H9 (cell line): ENCODE data around the gene ARPIN. TPM values are rescaled to one million over a fixed set of nuclear protein-coding genes. Genes with fewer than 3 reads are reported as not detected.

Source experiments
- DNase-seq: peaks from one replicate; pipeline ENCODE4 v3.0.0-alpha.2; 2017
- H2AFZ ChIP-seq: one replicate; pipeline ENCODE4 v1.6.1; 2013; ENCODE audit warnings: mild to moderate bottlenecking, low read length, control low read depth, moderate library complexity
- H2AK5ac ChIP-seq: 2 replicates; pipeline ENCODE4 v1.6.1; 2013; ENCODE audit warnings: low read length, control low read depth, mixed read lengths; ENCODE audit not compliant: insufficient read length
- H2BK120ac ChIP-seq: one replicate; pipeline ENCODE4 v1.6.1; 2013; ENCODE audit warnings: low read depth, mild to moderate bottlenecking, low read length, control low read depth, inconsistent platforms; ENCODE audit not compliant: poor library complexity, severe bottlenecking
- H2BK12ac ChIP-seq: 2 replicates; pipeline ENCODE4 v1.6.1; 2013; ENCODE audit warnings: low read length, control low read depth, mixed read lengths, low read depth; ENCODE audit not compliant: insufficient read length
- H2BK15ac ChIP-seq: 2 replicates; pipeline ENCODE4 v1.6.1; 2013; ENCODE audit warnings: low read depth, low read length, control low read depth
- H2BK20ac ChIP-seq: one replicate; pipeline ENCODE4 v1.6.1; 2013; ENCODE audit warnings: low read depth, mild to moderate bottlenecking, low read length, control low read depth, inconsistent platforms; ENCODE audit not compliant: poor library complexity, severe bottlenecking
- H2BK5ac ChIP-seq: 2 replicates; pipeline ENCODE4 v1.6.1; 2013; ENCODE audit warnings: low read length, control low read depth, mixed read lengths; ENCODE audit not compliant: insufficient read length
- H3K14ac ChIP-seq: 2 replicates; pipeline ENCODE4 v1.6.1; 2013; ENCODE audit warnings: low read length, control low read depth; ENCODE audit not compliant: insufficient read depth
- H3K18ac ChIP-seq: 2 replicates; pipeline ENCODE4 v1.6.1; 2013; ENCODE audit warnings: low read depth, mild to moderate bottlenecking, mixed read lengths, low read length, control low read depth; ENCODE audit not compliant: insufficient read length
- H3K23ac ChIP-seq: 2 replicates; pipeline ENCODE4 v1.6.1; 2013; ENCODE audit warnings: low read length, control low read depth, mixed read lengths, low read depth; ENCODE audit not compliant: insufficient read length
- H3K23me2 ChIP-seq: 2 replicates; pipeline ENCODE4 v1.6.1; 2013; ENCODE audit warnings: low read depth, mild to moderate bottlenecking, mixed read lengths, low read length, control low read depth; ENCODE audit not compliant: insufficient read length, poor library complexity, severe bottlenecking
- H3K27ac ChIP-seq: 2 replicates; pipeline ENCODE4 v1.5.1; 2013; ENCODE audit warnings: low read length, control low read depth, mixed read lengths, low read depth; ENCODE audit not compliant: insufficient read length
- H3K27me3 ChIP-seq: 2 replicates; pipeline ENCODE4 v1.6.1; 2013; ENCODE audit warnings: low read length, control low read depth, inconsistent platforms; ENCODE audit not compliant: insufficient read depth
- H3K4ac ChIP-seq: 2 replicates; pipeline ENCODE4 v1.6.1; 2013; ENCODE audit warnings: low read depth, mild to moderate bottlenecking, control low read depth, inconsistent platforms, low read length, moderate library complexity
- H3K4me1 ChIP-seq: 2 replicates; pipeline ENCODE4 v1.6.1; 2013; ENCODE audit warnings: low read length, control low read depth, inconsistent platforms; ENCODE audit not compliant: insufficient read depth
- H3K4me2 ChIP-seq: 2 replicates; pipeline ENCODE4 v1.6.1; 2013; ENCODE audit warnings: low read length, control low read depth, mixed read lengths; ENCODE audit not compliant: insufficient read length, insufficient read depth
- H3K56ac ChIP-seq: 2 replicates; pipeline ENCODE4 v1.6.1; 2013; ENCODE audit warnings: low read depth, mild to moderate bottlenecking, mixed read lengths, low read length, control low read depth; ENCODE audit not compliant: insufficient read length
- H3K79me1 ChIP-seq: 2 replicates; pipeline ENCODE4 v1.6.1; 2013; ENCODE audit warnings: low read depth, mild to moderate bottlenecking, moderate library complexity, low read length, control low read depth, inconsistent platforms; ENCODE audit not compliant: insufficient read depth, poor library complexity, severe bottlenecking
- H3K79me2 ChIP-seq: 2 replicates; pipeline ENCODE4 v1.6.1; 2013; ENCODE audit warnings: low read length, control low read depth, inconsistent platforms; ENCODE audit not compliant: insufficient read depth
- H3K9ac ChIP-seq: 2 replicates; pipeline ENCODE4 v1.6.1; 2013; ENCODE audit warnings: low read length, control low read depth, mixed read lengths; ENCODE audit not compliant: insufficient read length; ENCODE audit errors: extremely low read depth
- H3K9me3 ChIP-seq: one replicate; pipeline ENCODE4 v1.6.1; 2013; ENCODE audit warnings: low read depth, low read length, inconsistent platforms; ENCODE audit not compliant: control insufficient read depth
- H3T11ph ChIP-seq: one replicate; pipeline ENCODE4 v1.6.1; 2013; ENCODE audit warnings: mild to moderate bottlenecking, low read length, control low read depth, inconsistent platforms
- H4K20me1 ChIP-seq: one replicate; pipeline ENCODE4 v1.6.1; 2013; ENCODE audit not compliant: control insufficient read depth, insufficient read length, insufficient read depth
- H4K5ac ChIP-seq: 2 replicates; pipeline ENCODE4 v1.6.1; 2013; ENCODE audit warnings: low read depth, mild to moderate bottlenecking, mixed read lengths, low read length, control low read depth; ENCODE audit not compliant: insufficient read length
- H4K8ac ChIP-seq: replicated peaks from 2 replicates; pipeline ENCODE4 v1.6.1; 2013; ENCODE audit warnings: low read length, control low read depth, mixed read lengths, low read depth; ENCODE audit not compliant: insufficient read length
- H4K91ac ChIP-seq: 2 replicates; pipeline ENCODE4 v1.6.1; 2013; ENCODE audit warnings: low read depth, mild to moderate bottlenecking, moderate library complexity, mixed read lengths, low read length, control low read depth; ENCODE audit not compliant: insufficient read length
- H3K27ac Mint-ChIP-seq, 3 experiments: 2 replicates in 2 of 3; 3 replicates in 1 of 3; pipeline ENCODE4 v1.8.0; 2020 to 2021; ENCODE audit warnings: mixed read lengths in 3 of 3, mild to moderate bottlenecking in 1 of 3, moderate library complexity in 1 of 3
- H3K27me3 Mint-ChIP-seq: 2 replicates; pipeline ENCODE4 v1.8.0; 2021; ENCODE audit warnings: low read depth, mild to moderate bottlenecking, moderate library complexity, mixed read lengths
- H3K36me3 Mint-ChIP-seq, 3 experiments: 2 replicates in 2 of 3; 3 replicates in 1 of 3; pipeline ENCODE4 v1.8.0; 2020 to 2021; ENCODE audit warnings: low read depth in 3 of 3, mixed read lengths in 3 of 3; ENCODE audit not compliant: insufficient read depth in 1 of 3
- H3K4me1 Mint-ChIP-seq, 2 experiments: 2 replicates each; pipeline ENCODE4 v1.8.0; 2020; ENCODE audit warnings: mixed read lengths in 2 of 2
- H3K4me3 Mint-ChIP-seq, 2 experiments: 2 replicates in 1 of 2; 3 replicates in 1 of 2; pipeline ENCODE4 v1.8.0; 2020 to 2021; ENCODE audit warnings: mild to moderate bottlenecking in 2 of 2, mixed read lengths in 2 of 2, moderate library complexity in 1 of 2
- H3K9me3 Mint-ChIP-seq, 2 experiments: 2 replicates in 1 of 2; 3 replicates in 1 of 2; pipeline ENCODE4 v1.8.0; 2020; ENCODE audit warnings: mild to moderate bottlenecking in 2 of 2, mixed read lengths in 2 of 2, moderate library complexity in 1 of 2
- CTCF ChIP-seq: fragments of 200-600 bp; sonication (generic); conservative IDR thresholded peaks from 3 replicates; pipeline ENCODE4 v1.8.0; 2021; ENCODE audit warnings: antibody characterized with exemption, mild to moderate bottlenecking
- WGBS: extraction: QIAGEN DNeasy Blood & Tissue Kit; methylation state at CpG from one replicate; pipeline ENCODE4 v1.1.7; 2013; ENCODE audit warnings: missing lambda C conversion rate, low lambda C conversion rate, mixed read lengths; ENCODE audit not compliant: insufficient read length; ENCODE audit errors: extremely low coverage; 5-methylcytosine and 5-hydroxymethylcytosine counted together
- total RNA-seq: library from RNA; stranded (reverse); gene quantifications from 2 replicates; pipeline ENCODE4 v1.2.1, GENCODE V29; 2021

ARPIN gene
- total RNA-seq, 1 experiment from 2014 or later: 6.4 TPM

- Histone ChIP-seq H2AFZ (no peak overlapping the region), H4K91ac (no peak overlapping the region), H2BK12ac (no peak overlapping the region), H2BK20ac (no peak overlapping the region), H3K18ac (no peak overlapping the region), H3K27ac (no peak overlapping the region), H2BK15ac (no peak overlapping the region), H3T11ph (no peak overlapping the region), H2BK120ac (no peak overlapping the region), H3K23ac (no peak overlapping the region), H3K23me2 (peaks cover 11% of the 10 kb centered on the region), H4K20me1 (no peaks in the 10 kb centered on the region), H3K9me3 (no peaks in the 10 kb centered on the region), H3K79me2 (no peaks in the 10 kb centered on the region), H3K79me1 (no peaks in the 10 kb centered on the region), H4K8ac (no peak overlapping the region), H3K14ac (no peak overlapping the region), H2AK5ac (no peak overlapping the region), H3K27me3 (no peaks in the 10 kb centered on the region), H3K4me2 (no peak overlapping the region), H3K4me1 (no peaks in the 10 kb centered on the region), H3K4ac (no peak overlapping the region), H3K56ac (no peak overlapping the region), H3K9ac (no peak overlapping the region), H4K5ac (no peak overlapping the region), H2BK5ac (no peak overlapping the region)
- no peak for DNase-seq
- WGBS: no CpG with 5 or more reads among the region's 2 CpGs
- H3K27me3 Mint-ChIP-seq: no peaks in the 10 kb centered on the region
- peak overlapping the region in 1 of 3 experiments; percentile 37; a peak in 2 of 7 replicates for H3K27ac Mint-ChIP-seq
- no peaks in the 10 kb centered on the region for H3K9me3 Mint-ChIP-seq
- TF ChIP-seq CTCF: no peak
- peaks cover 6% of the 10 kb centered on the region in 2 experiments for H3K4me1 Mint-ChIP-seq
- 0 out of 5 replicates have a peak overlapping the region, but pooled peaks of 1 of the 2 experiments have one; percentile 35 for H3K4me3 Mint-ChIP-seq
- peaks cover 0 to 3% (median 0%) of the 10 kb centered on the region in 3 experiments; a peak in 2 of 7 replicates for H3K36me3 Mint-ChIP-seq
Observed at GRCh38 chr15:89898146-89898545, 14.6 kb downstream of the ARPIN start.
